GM21526 (cell line): ENCODE measurements around the gene VPS37C.
A peak's percentile ranks its signal among the peaks of the same experiment; 100 is the strongest.
"Not testable (repeated sequence)": the region's sequence is repeated elsewhere in the genome, so short reads cannot be mapped to it uniquely, and the experiment has no call there.

Experiments
- ATAC-seq: cut with Tn5 transposase; IDR thresholded peaks from one replicate; pipeline ENCODE4 v1.9.1; 2021; ENCODE audit warnings: moderate library complexity; ENCODE audit not compliant: unreplicated experiment, low FRiP score

Gene VPS37C

DNA sequence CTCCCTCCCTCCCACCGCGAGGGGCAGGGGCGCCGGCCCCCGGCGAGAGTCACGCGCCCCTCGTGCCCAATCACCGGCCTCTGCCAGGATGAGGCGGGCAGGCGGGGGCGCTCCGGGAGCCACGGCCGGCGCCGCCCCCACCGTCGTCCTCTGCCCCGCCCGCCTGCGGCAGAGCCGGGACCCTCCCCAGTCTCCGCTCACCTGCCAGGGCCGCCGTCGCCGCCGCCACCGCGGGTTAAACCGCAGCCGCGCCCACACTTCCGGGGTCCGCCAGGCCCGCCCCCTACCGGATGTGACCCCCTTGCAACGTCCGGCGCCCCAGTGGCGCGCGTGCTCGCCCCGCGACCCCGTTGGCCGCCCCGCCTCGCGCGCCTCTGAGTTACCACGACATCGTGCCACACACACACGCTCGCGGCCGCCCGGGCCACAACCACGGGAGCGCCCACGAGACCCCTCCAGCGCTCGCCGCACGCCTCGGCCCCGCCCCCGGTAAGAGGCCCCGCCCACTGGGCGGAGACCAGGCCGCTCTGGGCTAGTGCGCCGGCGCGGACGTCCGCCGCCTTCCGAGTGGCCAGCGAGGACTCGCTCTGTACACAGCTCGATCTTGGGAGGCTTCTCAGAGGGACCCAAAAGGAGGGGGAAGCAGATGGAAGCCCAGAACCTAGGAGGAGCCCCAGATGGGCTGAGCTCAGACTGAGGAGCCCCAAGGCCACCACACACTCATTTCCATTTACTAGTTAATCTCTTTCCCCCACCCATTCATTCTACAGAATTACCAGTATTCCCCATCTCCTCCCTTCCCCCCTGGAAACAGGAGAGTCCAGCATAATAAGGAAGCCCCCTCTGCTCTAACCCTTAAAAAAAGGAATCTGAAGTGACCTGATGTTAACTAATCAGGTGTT, at the start of gene VPS37C:
VPS37C (minus strand) TSS at position 237 of the 902 bp plus-strand sequence. CDS start 22,597 bp downstream, outside the sequence.
- peak; percentile 67 for ATAC-seq

DNA sequence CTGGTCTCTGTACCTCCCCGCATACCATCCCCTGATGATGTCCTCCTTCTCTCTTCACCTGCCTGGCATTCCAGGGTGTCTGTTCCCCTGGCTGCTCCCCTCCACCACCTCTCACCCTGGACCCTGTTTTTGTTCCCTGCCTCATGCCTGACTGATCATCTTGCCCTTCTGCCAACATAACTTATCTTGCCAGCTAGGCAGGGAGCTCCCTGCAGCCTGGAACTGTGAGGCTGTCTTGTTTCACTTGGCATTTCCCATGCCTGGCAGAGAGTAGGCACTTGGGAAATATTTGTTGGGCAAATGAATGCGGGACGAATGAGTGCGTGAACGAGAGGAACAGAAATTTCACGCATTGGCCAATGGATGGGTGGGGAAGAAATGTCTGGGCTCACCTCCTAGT, 49.4 kb upstream of the VPS37C start:
- not testable (repeated sequence) for ATAC-seq

DNA sequence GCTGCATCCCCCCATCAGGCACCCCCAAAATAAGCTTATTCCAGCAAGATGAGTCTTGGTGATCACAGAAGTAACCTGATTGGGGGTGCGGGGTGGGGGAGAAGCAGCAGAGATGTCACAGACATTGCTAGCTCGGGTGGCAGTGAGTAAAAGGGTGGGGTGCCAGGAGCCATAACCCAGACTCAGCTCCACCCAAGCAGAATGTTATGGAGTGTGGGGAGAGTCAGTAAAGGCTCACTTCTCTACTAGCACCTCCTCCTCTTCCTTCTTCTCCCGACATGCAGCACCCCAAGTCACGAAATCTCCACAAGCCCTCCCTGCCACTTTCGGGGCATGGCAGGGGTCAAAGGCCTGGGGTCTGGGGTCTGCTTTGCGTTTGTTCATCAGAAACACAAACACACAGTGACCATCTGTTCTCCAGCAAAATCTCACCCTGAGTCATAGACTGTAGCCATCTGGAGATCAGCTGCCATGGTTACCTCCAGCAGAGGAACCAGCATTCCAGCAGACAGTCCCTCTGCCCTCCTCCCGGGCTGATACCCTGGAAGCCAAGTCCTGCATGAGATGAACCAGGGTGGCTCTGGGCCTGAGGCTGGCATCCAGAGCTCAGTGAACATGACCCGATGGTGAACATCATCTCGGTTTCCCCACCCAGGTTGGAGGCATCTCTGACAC, 46.5 kb upstream of the VPS37C start:
- not testable (repeated sequence) for ATAC-seq

GRCh38 chr11:61204502-61205059, 43.4 kb upstream of the VPS37C start:
- not testable (repeated sequence) for ATAC-seq

- ATAC-seq, result not testable (repeated sequence)
Measured at GRCh38 chr11:61203873-61204272, 42.6 kb upstream of the VPS37C start.

DNA sequence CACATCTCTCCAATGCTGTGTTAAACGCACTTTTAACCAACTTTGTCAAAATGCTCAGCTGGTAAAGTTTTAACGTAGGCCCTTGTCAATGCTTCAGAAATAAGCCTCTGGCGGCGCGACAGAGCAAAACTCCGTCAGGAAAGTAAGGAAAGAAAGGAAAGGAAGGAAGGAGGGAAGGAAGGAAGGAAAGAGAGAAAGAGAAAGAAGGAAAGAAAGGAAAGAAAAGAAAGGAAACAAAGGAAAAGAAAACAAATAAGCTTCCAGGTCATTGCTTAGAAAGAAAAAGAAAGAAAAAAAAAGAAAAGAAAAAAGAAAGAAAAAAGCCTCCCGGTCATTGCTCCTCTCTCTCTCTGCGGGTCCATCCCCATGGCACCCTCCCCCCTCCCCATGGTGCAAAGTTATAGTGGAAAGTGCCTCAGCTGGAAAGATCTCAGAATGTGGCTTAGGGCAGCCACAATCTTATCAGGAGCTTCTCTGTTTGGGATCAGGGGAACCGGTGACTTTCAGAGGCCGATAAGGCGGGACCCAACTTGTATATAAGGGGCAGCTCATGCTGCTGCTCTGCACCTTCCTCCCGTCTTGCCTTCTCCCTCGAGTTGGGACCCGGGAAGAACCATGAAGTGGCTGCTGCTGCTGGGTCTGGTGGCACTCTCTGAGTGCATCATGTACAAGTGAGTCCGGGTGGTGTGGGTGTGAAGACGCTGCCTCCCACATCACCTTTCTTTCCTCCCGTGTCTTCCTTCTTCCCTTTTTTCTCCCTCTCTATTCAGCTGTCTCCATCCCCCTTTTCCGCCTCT, 41.9 kb upstream of the VPS37C start, which contains the start of gene PGA3:
PGA3 (plus strand) TSS at position 566 of the 797 bp plus-strand sequence; CDS start at position 616, 50 bp downstream.
- not testable (repeated sequence) for ATAC-seq

GRCh38 chr11:61201476-61201875, 40.2 kb upstream of the VPS37C start:
- no peak for ATAC-seq

- no peak for ATAC-seq
Measured at GRCh38 chr11:61198948-61199523, 37.8 kb upstream of the VPS37C start.

GRCh38 chr11:61198361-61198760, 37.1 kb upstream of the VPS37C start:
- ATAC-seq, result no peak

DNA sequence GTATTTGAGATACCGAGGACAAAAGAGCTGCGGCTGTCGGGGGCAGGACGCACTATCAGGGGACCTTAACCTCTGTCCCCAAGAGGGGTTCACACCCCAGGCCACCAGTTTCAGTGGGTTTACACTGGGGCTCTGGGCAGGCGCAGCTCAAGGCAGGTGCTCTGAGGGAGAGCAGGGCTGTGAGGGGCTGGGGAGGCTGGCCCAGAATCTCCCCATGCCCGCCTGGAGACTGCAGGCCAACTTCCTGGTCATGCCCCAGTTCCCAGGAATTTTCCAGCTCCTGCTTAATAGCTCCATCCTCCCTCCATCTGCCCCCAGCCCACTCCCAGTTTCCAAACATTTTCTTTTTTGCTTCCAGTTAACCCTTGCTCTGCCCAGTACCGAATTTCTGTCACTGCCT, 34.5 kb upstream of the VPS37C start:
- ATAC-seq, result no peak

- no peak for ATAC-seq
Measured at GRCh38 chr11:61194981-61195695, 33.9 kb upstream of the VPS37C start.

DNA sequence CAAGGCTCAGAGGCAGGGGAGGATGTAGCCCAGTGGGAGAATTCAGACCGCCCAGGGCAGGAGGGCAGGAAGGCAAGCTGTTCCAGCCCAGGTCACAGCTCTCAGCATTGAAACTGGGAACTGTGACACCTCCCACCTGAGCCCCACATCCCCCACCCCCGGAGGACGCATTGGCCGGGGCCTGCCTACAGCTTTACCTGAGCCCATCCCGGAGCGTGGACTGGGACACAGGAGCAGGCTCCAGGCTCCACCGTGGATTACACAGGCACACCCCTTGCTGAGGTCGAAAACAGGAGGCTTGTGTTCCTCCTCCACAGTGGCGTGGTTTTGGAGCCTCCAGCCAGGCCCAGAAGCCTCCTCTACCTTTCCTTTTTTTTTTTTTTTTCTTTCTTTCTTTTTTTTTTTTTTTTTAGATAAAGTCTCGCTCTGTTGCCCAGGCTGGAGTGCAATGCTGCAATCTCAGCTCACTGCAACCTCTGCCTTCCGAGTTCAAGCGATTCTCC, 33.0 kb upstream of the VPS37C start:
- ATAC-seq, result no peak

GRCh38 chr11:61193596-61193995, 32.4 kb upstream of the VPS37C start:
- no peak for ATAC-seq

GRCh38 chr11:61189933-61190332, 28.7 kb upstream of the VPS37C start:
- ATAC-seq, result no peak

GRCh38 chr11:61187505-61188130, 26.4 kb upstream of the VPS37C start:
- ATAC-seq, result no peak

GRCh38 chr11:61186504-61186903, 25.3 kb upstream of the VPS37C start:
- no peak for ATAC-seq

- ATAC-seq, result no peak
Measured at GRCh38 chr11:61183645-61184044, 22.4 kb upstream of the VPS37C start.

DNA sequence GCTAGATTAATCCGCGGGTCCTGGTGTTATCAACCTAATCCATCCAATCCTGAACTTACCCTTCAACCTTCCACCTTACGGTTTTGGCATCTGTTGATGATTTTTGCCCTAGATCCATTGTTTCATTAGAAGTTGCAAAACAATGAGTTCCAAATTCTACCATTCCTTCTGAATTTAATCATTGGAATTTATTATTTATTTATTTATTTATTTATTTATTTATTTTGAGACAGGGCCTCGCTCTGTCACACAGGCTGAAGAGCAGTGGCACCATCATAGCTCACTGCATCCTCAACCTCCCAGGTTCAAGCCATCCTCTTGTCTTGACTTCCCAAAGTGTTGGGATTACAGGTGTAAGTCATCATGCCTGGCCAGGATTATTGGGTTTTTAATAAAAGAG, 20.3 kb upstream of the VPS37C start:
- no peak for ATAC-seq

- ATAC-seq, result not testable (repeated sequence)
Measured at GRCh38 chr11:61180205-61180604, 19.0 kb upstream of the VPS37C start.
